OCI-LY3 (cell line): ENCODE data around the gene NPEPL1.

Experiments
- EZH2phosphoT487 ChIP-seq: fragments of 200-600 bp; shearing (Covaris generic); IDR thresholded peaks from 2 replicates; pipeline ENCODE4 v1.6.1; 2018; ENCODE audit warnings: antibody characterized with exemption, mixed run types, low read depth
- TF ChIP-seq, protein P1 (sequence below): fragments of 200-600, 300-600 bp; sonication (generic); IDR thresholded peaks from 2 replicates; pipeline ENCODE4 v1.5.1; 2014; ENCODE audit warnings: antibody characterized with exemption, low read length, low read depth

GRCh38 chr20:58745391-58745790 is 52.8 kb downstream of the NPEPL1 start:
- TF ChIP-seq, protein P1, sequence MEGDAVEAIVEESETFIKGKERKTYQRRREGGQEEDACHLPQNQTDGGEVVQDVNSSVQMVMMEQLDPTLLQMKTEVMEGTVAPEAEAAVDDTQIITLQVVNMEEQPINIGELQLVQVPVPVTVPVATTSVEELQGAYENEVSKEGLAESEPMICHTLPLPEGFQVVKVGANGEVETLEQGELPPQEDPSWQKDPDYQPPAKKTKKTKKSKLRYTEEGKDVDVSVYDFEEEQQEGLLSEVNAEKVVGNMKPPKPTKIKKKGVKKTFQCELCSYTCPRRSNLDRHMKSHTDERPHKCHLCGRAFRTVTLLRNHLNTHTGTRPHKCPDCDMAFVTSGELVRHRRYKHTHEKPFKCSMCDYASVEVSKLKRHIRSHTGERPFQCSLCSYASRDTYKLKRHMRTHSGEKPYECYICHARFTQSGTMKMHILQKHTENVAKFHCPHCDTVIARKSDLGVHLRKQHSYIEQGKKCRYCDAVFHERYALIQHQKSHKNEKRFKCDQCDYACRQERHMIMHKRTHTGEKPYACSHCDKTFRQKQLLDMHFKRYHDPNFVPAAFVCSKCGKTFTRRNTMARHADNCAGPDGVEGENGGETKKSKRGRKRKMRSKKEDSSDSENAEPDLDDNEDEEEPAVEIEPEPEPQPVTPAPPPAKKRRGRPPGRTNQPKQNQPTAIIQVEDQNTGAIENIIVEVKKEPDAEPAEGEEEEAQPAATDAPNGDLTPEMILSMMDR = no peak
- no peak for TF ChIP-seq EZH2phosphoT487
